GM23338 (cell line): Measurements from ENCODE around the gene GPR137C. TPM values are rescaled to one million over a fixed set of nuclear protein-coding genes. Genes with fewer than 3 reads are reported as not detected.

Experiments
- ATAC-seq: fragments of 200-7000 bp; cut with Tn5 transposase; 3 replicates; pipeline ENCODE4 v1.9.1; 2020
- DNase-seq: peaks from one replicate; pipeline ENCODE4 v3.0.0-alpha.2; 2015; ENCODE audit warnings: low spot score
- H2AFZ ChIP-seq: fragments of 200-600 bp; sonication (generic); 2 replicates; pipeline ENCODE4 v1.8.0; 2016; ENCODE audit warnings: antibody characterized with exemption, mild to moderate bottlenecking, moderate library complexity
- H3F3A ChIP-seq: fragments of 200-600 bp; sonication (generic); replicated peaks from 2 replicates; pipeline ENCODE4 v1.8.0; 2017; ENCODE audit warnings: antibody characterized with exemption, mixed run types, low read depth
- H3K27ac ChIP-seq: fragments of 200-600 bp; sonication (generic); 2 replicates; pipeline ENCODE4 v1.6.1; 2016; ENCODE audit warnings: low read depth
- H3K27me3 ChIP-seq: fragments of 200-600 bp; sonication (generic); 2 replicates; pipeline ENCODE4 v1.8.0; 2016; ENCODE audit warnings: mild to moderate bottlenecking, mixed run types, moderate library complexity; ENCODE audit not compliant: insufficient read depth
- H3K36me3 ChIP-seq: fragments of 200-600 bp; sonication (generic); 2 replicates; pipeline ENCODE4 v1.8.0; 2016; ENCODE audit warnings: mild to moderate bottlenecking; ENCODE audit not compliant: insufficient read depth
- H3K4me1 ChIP-seq: fragments of 200-600 bp; sonication (generic); 2 replicates; pipeline ENCODE4 v1.8.0; 2016; ENCODE audit warnings: mild to moderate bottlenecking, moderate library complexity; ENCODE audit not compliant: insufficient read depth
- H3K4me2 ChIP-seq: fragments of 200-600 bp; sonication (generic); 2 replicates; pipeline ENCODE4 v1.7.1; 2017; ENCODE audit warnings: mixed run types
- H3K4me3 ChIP-seq: fragments of 200-600 bp; sonication (generic); 2 replicates; pipeline ENCODE4 v1.6.1; 2016; ENCODE audit warnings: mixed run types
- H3K79me2 ChIP-seq: fragments of 200-600 bp; sonication (generic); replicated peaks from 2 replicates; pipeline ENCODE4 v1.8.0; 2017; ENCODE audit warnings: mild to moderate bottlenecking; ENCODE audit not compliant: insufficient read depth
- H3K9me2 ChIP-seq: fragments of 200-600 bp; sonication (generic); 2 replicates; pipeline ENCODE4 v1.8.0; 2017; ENCODE audit not compliant: insufficient read depth
- H4K20me1 ChIP-seq: fragments of 200-600 bp; sonication (generic); replicated peaks from 2 replicates; pipeline ENCODE4 v1.8.0; 2017; ENCODE audit warnings: mild to moderate bottlenecking; ENCODE audit not compliant: insufficient read depth
- H3K27ac Mint-ChIP-seq: 2 replicates; pipeline ENCODE4 v1.8.0; 2020; ENCODE audit warnings: inconsistent platforms, mild to moderate bottlenecking, moderate library complexity, mixed read lengths
- H3K27me3 Mint-ChIP-seq: 3 replicates; pipeline ENCODE4 v1.8.0; 2022; ENCODE audit warnings: low read depth, mild to moderate bottlenecking, moderate library complexity, mixed read lengths, inconsistent platforms; ENCODE audit not compliant: insufficient read depth, poor library complexity
- H3K36me3 Mint-ChIP-seq: 3 replicates; pipeline ENCODE4 v1.8.0; 2021; ENCODE audit warnings: low read depth, mild to moderate bottlenecking, inconsistent platforms, moderate library complexity, mixed read lengths
- H3K4me1 Mint-ChIP-seq: 3 replicates; pipeline ENCODE4 v1.8.0; 2020; ENCODE audit warnings: mild to moderate bottlenecking, inconsistent platforms, mixed read lengths
- H3K4me3 Mint-ChIP-seq: 3 replicates; pipeline ENCODE4 v1.8.0; 2021; ENCODE audit warnings: moderate library complexity, mild to moderate bottlenecking, inconsistent platforms, mixed read lengths
- H3K9me3 Mint-ChIP-seq: 3 replicates; pipeline ENCODE4 v1.8.0; 2020; ENCODE audit warnings: moderate library complexity, mild to moderate bottlenecking, inconsistent platforms, mixed read lengths
- CREB1 ChIP-seq: fragments of 250-450 bp; sonication (Bioruptor Pico); IDR thresholded peaks from 2 replicates; pipeline ENCODE4 v1.5.0; 2020; ENCODE audit warnings: low read depth, mild to moderate bottlenecking, moderate library complexity
- CTCF ChIP-seq, 2 experiments: fragments of 200-600 bp in 1 of 2; sonication (generic) in 1 of 2; conservative IDR thresholded peaks; 2 replicates each; pipeline versions ENCODE4 v1.5.1 to v1.6.1; 2016 to 2017; ENCODE audit warnings: antibody characterized with exemption in 2 of 2, low read depth in 2 of 2, mild to moderate bottlenecking in 2 of 2, moderate library complexity in 1 of 2
- ETS1 ChIP-seq: IDR thresholded peaks from 2 replicates; pipeline ENCODE4 v1.6.1; 2016; ENCODE audit warnings: antibody characterized with exemption
- EZH2 ChIP-seq: fragments of 200-600 bp; sonication (generic); IDR thresholded peaks from one replicate; pipeline ENCODE4 v1.8.0; 2017; ENCODE audit warnings: antibody characterized with exemption, mild to moderate bottlenecking, low read depth; ENCODE audit not compliant: unreplicated experiment
- EZH2phosphoT487 ChIP-seq: fragments of 200-600 bp; sonication (generic); IDR thresholded peaks from one replicate; pipeline ENCODE4 v1.8.1; 2018; ENCODE audit warnings: antibody characterized with exemption; ENCODE audit not compliant: unreplicated experiment
- JUNB ChIP-seq: IDR thresholded peaks from one replicate; pipeline ENCODE4 v1.6.1; 2016; ENCODE audit warnings: antibody characterized with exemption; ENCODE audit not compliant: unreplicated experiment
- NANOG ChIP-seq: IDR thresholded peaks from 2 replicates; pipeline ENCODE4 v1.6.1; 2016; ENCODE audit warnings: antibody characterized with exemption, borderline replicate concordance
- POLR2AphosphoS5 ChIP-seq: IDR thresholded peaks from 2 replicates; pipeline ENCODE4 v1.6.1; 2016; ENCODE audit warnings: antibody characterized with exemption, low read depth
- REST ChIP-seq: IDR thresholded peaks from one replicate; pipeline ENCODE4 v1.6.1; 2018; ENCODE audit warnings: antibody characterized with exemption; ENCODE audit not compliant: unreplicated experiment
- STAT1 ChIP-seq: IDR thresholded peaks from one replicate; pipeline ENCODE4 v1.6.1; 2016; ENCODE audit warnings: antibody characterized with exemption; ENCODE audit not compliant: unreplicated experiment
- ZNF114 ChIP-seq: fragments of 250-450 bp; sonication (Bioruptor Pico); IDR thresholded peaks from 2 replicates; pipeline ENCODE4 v1.5.0; 2020; ENCODE audit warnings: mild to moderate bottlenecking, moderate library complexity
- ZNF331 ChIP-seq: fragments of 250-450 bp; sonication (Bioruptor Pico); IDR thresholded peaks from 2 replicates; pipeline ENCODE4 v1.5.0; 2020; ENCODE audit warnings: low read depth, mild to moderate bottlenecking, moderate library complexity
- ZNF462 ChIP-seq: fragments of 250-450 bp; sonication (Bioruptor Pico); IDR thresholded peaks from 2 replicates; pipeline ENCODE4 v1.5.0; 2020; ENCODE audit warnings: mild to moderate bottlenecking, moderate library complexity
- polyA plus RNA-seq: library from polyadenylated mRNA; unstranded; fragments of >200 nt; fragmentation: Nextera tagmentation; extraction: Ambion mirVana; gene quantifications from 2 replicates; pipeline ENCODE4 v1.2.1, GENCODE V29; 2016
- total RNA-seq: library from RNA; depleted of rRNA; stranded (reverse); fragments of >200 nt; shearing (Covaris generic); gene quantifications from 2 replicates; pipeline ENCODE4 v1.2.3, GENCODE V29; 2014

The GPR137C gene
- total and polyA plus RNA-seq, 2 experiments from 2014 or later: 2.2 to 5.2 TPM

- H3K36me3 Mint-ChIP-seq: peaks cover 13% of the 10 kb centered on the region
- no peak overlapping the region for H3K27ac Mint-ChIP-seq
- DNase-seq: no peak
- peaks cover 32% of the 10 kb centered on the region for H3K9me3 Mint-ChIP-seq
- no peaks in the 10 kb centered on the region for H3F3A ChIP-seq
- peaks cover 3% of the 10 kb centered on the region for H3K27me3 Mint-ChIP-seq
- no peak overlapping the region for H3K4me2 ChIP-seq
- H3K27me3 ChIP-seq: no peaks in the 10 kb centered on the region
- no peaks in the 10 kb centered on the region for H3K9me2 ChIP-seq
- TF ChIP-seq EZH2: no peak
- no peak for TF ChIP-seq EZH2phosphoT487
- TF ChIP-seq POLR2AphosphoS5: no peak
- no peak for TF ChIP-seq NANOG
- no peak for TF ChIP-seq CREB1 (CRISPR knock-in tag)
- no peak for TF ChIP-seq CTCF (conservative IDR thresholded peaks at IDR 0.05; ENCODE audit: low read depth in 2 of 2)
- TF ChIP-seq ZNF331 (CRISPR knock-in tag): no peak
- TF ChIP-seq REST: no peak
- TF ChIP-seq JUNB: no peak
- TF ChIP-seq ETS1: no peak
- TF ChIP-seq STAT1: no peak
- no peak for TF ChIP-seq ZNF462 (CRISPR knock-in tag)
- no peak for TF ChIP-seq ZNF114
- no peaks in the 10 kb centered on the region for H3K36me3 ChIP-seq
- H3K79me2 ChIP-seq: no peaks in the 10 kb centered on the region
- ATAC-seq: no peak
- no peaks in the 10 kb centered on the region for H3K4me1 ChIP-seq
- H3K4me3 ChIP-seq: no peak overlapping the region
- H3K4me3 Mint-ChIP-seq: no peak overlapping the region
- no peak overlapping the region for H3K27ac ChIP-seq
- H4K20me1 ChIP-seq: no peaks in the 10 kb centered on the region
- no peak overlapping the region for H2AFZ ChIP-seq
- H3K4me1 Mint-ChIP-seq: no peaks in the 10 kb centered on the region
These were observed 23.2 kb downstream of the GPR137C start for GRCh38 chr14:52575858-52576257.
